Glutamatergic neuron (in vitro differentiated cells): ENCODE data around the gene SFXN4. TPM values are rescaled to one million over a fixed set of nuclear protein-coding genes. Genes with fewer than 3 reads are reported as not detected.
A peak's percentile ranks its signal among the peaks of the same experiment; 100 is the strongest.

ENCODE experiments used
- DNase-seq: peaks from one replicate; pipeline ENCODE4 v3.0.0; 2022
- H3K27ac Mint-ChIP-seq: one replicate; pipeline ENCODE4 v1.8.0; 2020; ENCODE audit warnings: mild to moderate bottlenecking, mixed read lengths, inconsistent platforms; ENCODE audit not compliant: unreplicated experiment
- H3K27me3 Mint-ChIP-seq: one replicate; pipeline ENCODE4 v1.8.0; 2020; ENCODE audit warnings: mild to moderate bottlenecking, moderate library complexity, mixed read lengths, inconsistent platforms; ENCODE audit not compliant: unreplicated experiment
- H3K36me3 Mint-ChIP-seq: one replicate; pipeline ENCODE4 v1.8.0; 2020; ENCODE audit warnings: mild to moderate bottlenecking, mixed read lengths, inconsistent platforms; ENCODE audit not compliant: unreplicated experiment
- H3K4me1 Mint-ChIP-seq: one replicate; pipeline ENCODE4 v1.8.0; 2020; ENCODE audit warnings: mild to moderate bottlenecking, low read depth, mixed read lengths, inconsistent platforms; ENCODE audit not compliant: unreplicated experiment
- H3K4me3 Mint-ChIP-seq: one replicate; pipeline ENCODE4 v1.8.0; 2020; ENCODE audit warnings: mild to moderate bottlenecking, mixed read lengths, inconsistent platforms; ENCODE audit not compliant: unreplicated experiment
- H3K9me3 Mint-ChIP-seq: one replicate; pipeline ENCODE4 v1.8.0; 2020; ENCODE audit warnings: mild to moderate bottlenecking, moderate library complexity, mixed read lengths, inconsistent platforms; ENCODE audit not compliant: unreplicated experiment
- CTCF ChIP-seq: fragments of 200-600 bp; sonication (generic); IDR thresholded peaks from one replicate; pipeline ENCODE4 v1.5.0; 2021; ENCODE audit not compliant: partially characterized antibody, unreplicated experiment
- total RNA-seq: library from RNA; stranded (reverse); fragmentation: NEBNext Ultra II Directional; extraction: Animal tissue kit (Norgen Biotek cat#: 25700); gene quantifications from one replicate; pipeline ENCODE4 v1.2.1, GENCODE V29; 2021; ENCODE audit not compliant: unreplicated experiment

The SFXN4 gene
- total RNA-seq, 1 donor from 2014 or later: 12.2 TPM

DNA sequence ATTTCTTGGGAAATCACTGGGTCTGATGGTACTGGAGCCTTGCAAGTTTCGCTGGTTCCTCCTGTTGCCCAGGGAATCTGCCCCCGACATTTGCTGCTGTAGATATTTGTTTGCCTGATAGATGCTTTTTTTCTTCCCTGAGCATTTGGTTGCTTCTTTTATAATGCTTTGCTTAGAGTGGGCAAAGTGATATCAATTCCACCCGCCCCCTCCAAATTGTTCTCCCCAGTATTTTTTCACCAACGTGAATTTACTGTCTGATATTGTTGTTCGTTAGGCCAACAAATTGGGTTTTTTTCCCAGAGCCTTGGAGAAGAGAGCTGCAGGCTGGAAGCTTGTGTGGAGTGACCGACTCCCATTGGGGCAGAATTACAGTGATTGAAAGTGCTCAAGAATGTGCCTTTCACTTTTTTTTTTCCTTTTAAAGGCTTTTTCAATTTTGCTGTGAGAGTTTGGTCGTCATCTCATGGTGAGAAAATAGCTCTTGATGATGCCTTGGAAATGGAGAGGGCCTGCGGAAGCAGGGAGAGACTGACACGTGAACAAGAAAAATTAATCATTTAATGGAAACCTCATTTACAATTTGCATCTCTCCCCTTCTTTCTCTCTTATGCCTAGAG lies 44.3 kb upstream of the SFXN4 start:
- Mint-ChIP-seq H3K27ac (peak overlapping the region; percentile 67), H3K4me1 (peaks cover 28% of the 10 kb centered on the region), H3K4me3 (peak overlapping the region; percentile 99), H3K9me3 (peaks cover 15% of the 10 kb centered on the region), H3K36me3 (no peaks in the 10 kb centered on the region), H3K27me3 (peaks cover 16% of the 10 kb centered on the region)
- TF ChIP-seq CTCF: peak; percentile 44
- DNase-seq: no peak

DNA sequence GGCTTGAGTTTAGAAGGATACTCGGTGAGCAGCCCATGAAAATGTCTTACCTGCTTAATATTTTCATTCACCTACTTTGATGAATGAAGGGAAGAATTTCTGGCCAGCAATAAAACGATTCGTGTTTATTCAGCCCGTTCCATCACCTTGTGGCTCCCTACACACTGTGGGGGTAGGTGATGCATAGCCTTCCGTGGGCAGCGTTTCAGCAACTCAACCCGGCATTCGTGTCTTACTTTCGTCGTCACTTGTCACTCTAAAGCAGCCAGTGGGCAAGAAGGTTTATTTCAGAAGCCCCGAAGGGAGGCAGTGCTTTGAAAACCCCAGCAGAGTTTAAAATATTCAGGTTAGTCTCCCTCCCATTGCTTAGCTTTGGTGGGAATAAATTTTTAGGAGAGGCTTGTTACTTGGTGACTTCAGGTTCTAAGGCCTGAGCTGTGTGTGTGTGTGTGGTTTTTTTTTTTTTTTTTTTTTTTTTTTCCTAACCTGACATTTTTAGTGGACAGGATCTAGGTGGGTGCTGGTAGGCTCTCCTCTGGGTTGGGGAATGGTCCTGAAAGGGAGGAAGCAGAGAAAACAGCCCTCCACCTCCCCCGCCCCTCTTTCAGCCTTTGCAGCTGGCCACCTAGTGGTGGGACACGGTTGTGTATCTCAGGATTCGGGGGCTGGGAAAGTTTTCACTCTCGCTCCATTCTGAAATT lies 43.7 kb upstream of the SFXN4 start:
- TF ChIP-seq CTCF: peak; percentile 88
- H3K27me3 Mint-ChIP-seq: peaks cover 14% of the 10 kb centered on the region
- no peaks in the 10 kb centered on the region for H3K36me3 Mint-ChIP-seq
- peaks cover 30% of the 10 kb centered on the region for H3K4me1 Mint-ChIP-seq
- peaks cover 15% of the 10 kb centered on the region for H3K9me3 Mint-ChIP-seq
- peak; percentile 83 for DNase-seq
- H3K4me3 Mint-ChIP-seq: peak overlapping the region; percentile 99
- peak overlapping the region; percentile 98 for H3K27ac Mint-ChIP-seq

DNA sequence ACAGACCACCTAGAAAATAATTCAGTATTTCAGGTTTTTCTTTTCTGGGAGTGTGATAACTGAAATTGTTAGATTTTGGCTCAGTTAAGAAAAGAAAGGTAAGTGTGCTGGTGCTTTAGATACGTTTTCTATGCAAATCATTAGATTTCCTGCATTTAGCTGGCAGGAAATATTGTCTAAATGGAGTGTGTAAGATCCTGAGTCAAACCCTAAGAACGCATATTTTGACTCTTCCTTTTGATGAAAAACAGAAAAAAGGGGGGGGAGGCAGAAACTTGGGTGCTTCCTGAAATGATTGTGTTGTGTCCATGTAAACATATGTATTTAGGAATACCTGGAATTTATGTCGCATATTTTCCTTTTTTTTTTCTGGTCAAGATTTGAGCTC lies 43.0 kb upstream of the SFXN4 start:
- DNase-seq: no peak
- H3K9me3 Mint-ChIP-seq: peaks cover 15% of the 10 kb centered on the region
- H3K36me3 Mint-ChIP-seq: no peaks in the 10 kb centered on the region
- TF ChIP-seq CTCF: no peak
- H3K27me3 Mint-ChIP-seq: peaks cover 14% of the 10 kb centered on the region
- H3K4me1 Mint-ChIP-seq: peaks cover 30% of the 10 kb centered on the region
- peak overlapping the region; percentile 98 for H3K27ac Mint-ChIP-seq
- H3K4me3 Mint-ChIP-seq: peak overlapping the region; percentile 99

DNA sequence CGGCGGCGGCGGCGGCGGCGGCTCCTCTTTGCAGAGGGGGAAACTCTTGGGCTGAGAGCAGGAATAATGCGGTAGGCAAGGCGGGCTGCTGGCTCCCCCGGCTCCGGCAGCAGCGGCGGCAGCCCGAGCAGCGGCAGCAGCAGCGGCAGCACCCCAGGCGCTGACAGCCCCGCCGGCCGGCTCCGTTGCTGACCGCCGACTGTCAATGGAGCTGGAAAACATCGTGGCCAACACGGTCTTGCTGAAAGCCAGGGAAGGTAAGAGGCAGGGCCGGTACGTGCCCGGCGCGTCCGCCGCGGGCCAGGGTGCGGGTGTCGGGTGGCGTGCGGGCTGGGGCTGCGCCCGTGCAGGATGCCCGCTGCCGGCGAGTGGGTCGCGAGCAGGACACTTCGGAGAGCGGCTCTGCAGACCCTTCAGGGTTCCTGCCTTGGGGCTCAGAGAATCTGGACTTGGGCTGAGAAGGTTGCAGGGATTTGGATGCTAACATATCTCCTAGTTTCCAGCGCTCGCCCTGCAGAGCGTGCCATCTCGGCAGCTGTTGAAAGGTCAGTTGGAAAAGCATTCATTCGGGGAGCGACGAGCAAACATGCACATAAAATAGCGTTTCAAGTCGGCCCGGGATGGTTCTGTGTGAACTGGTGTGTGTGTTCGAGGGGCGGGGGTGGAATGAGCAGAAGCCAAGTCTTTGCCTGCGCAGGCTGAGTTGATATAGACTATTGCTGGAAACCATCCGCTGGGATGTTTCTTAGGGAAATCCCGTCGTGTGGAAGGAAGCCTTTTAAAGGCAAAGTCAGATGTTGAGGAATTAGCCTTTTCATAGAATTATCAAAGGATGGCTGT lies 42.4 kb upstream of the SFXN4 start:
- TF ChIP-seq CTCF: no peak
- peak overlapping the region; percentile 98 for H3K27ac Mint-ChIP-seq
- H3K27me3 Mint-ChIP-seq: peaks cover 14% of the 10 kb centered on the region
- no peaks in the 10 kb centered on the region for H3K36me3 Mint-ChIP-seq
- peaks cover 29% of the 10 kb centered on the region for H3K4me1 Mint-ChIP-seq
- H3K4me3 Mint-ChIP-seq: peak overlapping the region; percentile 99
- H3K9me3 Mint-ChIP-seq: peaks cover 15% of the 10 kb centered on the region
- DNase-seq: peak; percentile 40
